Right atrium auricular region (tissue), 2 donors: ENCODE measurements around the gene SH3GL2. TPM values are rescaled to one million over a fixed set of nuclear protein-coding genes. Genes with fewer than 3 reads are reported as not detected.

Experiments
- DNase-seq: peaks from one replicate; pipeline ENCODE4 v3.0.0-alpha.2; 2019; ENCODE audit warnings: low spot score
- H3K27ac ChIP-seq, 2 donors: fragments of 200-600 bp; sonication (generic); 1 replicate in 1 of 2; 2 replicates in 1 of 2; pipeline ENCODE4 v1.5.1; 2016 to 2019
- H3K27me3 ChIP-seq, 2 donors: fragments of 200-600 bp; sonication (generic); one replicate each; pipeline versions ENCODE4 v1.5.1 to v1.6.0; 2017 to 2019
- H3K36me3 ChIP-seq: fragments of 200-600 bp; sonication (generic); one replicate; pipeline ENCODE4 v1.5.1; 2016
- H3K4me1 ChIP-seq, 2 donors: fragments of 200-600 bp; sonication (generic); one replicate each; pipeline versions ENCODE4 v1.5.1 to v1.6.0; 2017 to 2019
- H3K4me3 ChIP-seq, 2 donors: fragments of 200-600 bp; sonication (generic); 1 replicate in 1 of 2; 2 replicates in 1 of 2; pipeline ENCODE4 v1.5.1; 2017 to 2019; ENCODE audit warnings: mild to moderate bottlenecking in 1 of 2, moderate library complexity in 1 of 2
- H3K9me3 ChIP-seq, 2 donors: fragments of 200-600 bp; sonication (generic); one replicate each; pipeline ENCODE4 v1.5.1; 2019
- total RNA-seq, 2 donors: library from RNA; depleted of rRNA; stranded (reverse); fragments of >200 nt; gene quantifications; one replicate each; pipeline ENCODE4 v1.1.0, GENCODE V29; 2016
- TF ChIP-seq, protein P1 (sequence below), 2 donors: fragments of 200-600 bp; sonication (generic); IDR thresholded peaks; one replicate each; pipeline ENCODE4 v1.5.1; 2019; ENCODE audit warnings: antibody characterized with exemption in 2 of 2

Gene SH3GL2
- total RNA-seq, 2 donors from 2014 or later = 0.28 TPM; not detected in 1

GRCh38 chr9:17551023-17551422, 27.8 kb upstream of the SH3GL2 start:
- Histone ChIP-seq H3K27me3 (no peaks in the 10 kb centered on the region), H3K36me3 (no peaks in the 10 kb centered on the region), H3K4me1 (no peaks in the 10 kb centered on the region), H3K9me3 (peaks cover 0 to 30% of the 10 kb centered on the region in 2 donors), H3K4me3 (no peak overlapping the region), H3K27ac (no peak overlapping the region)
- TF ChIP-seq, protein P1, sequence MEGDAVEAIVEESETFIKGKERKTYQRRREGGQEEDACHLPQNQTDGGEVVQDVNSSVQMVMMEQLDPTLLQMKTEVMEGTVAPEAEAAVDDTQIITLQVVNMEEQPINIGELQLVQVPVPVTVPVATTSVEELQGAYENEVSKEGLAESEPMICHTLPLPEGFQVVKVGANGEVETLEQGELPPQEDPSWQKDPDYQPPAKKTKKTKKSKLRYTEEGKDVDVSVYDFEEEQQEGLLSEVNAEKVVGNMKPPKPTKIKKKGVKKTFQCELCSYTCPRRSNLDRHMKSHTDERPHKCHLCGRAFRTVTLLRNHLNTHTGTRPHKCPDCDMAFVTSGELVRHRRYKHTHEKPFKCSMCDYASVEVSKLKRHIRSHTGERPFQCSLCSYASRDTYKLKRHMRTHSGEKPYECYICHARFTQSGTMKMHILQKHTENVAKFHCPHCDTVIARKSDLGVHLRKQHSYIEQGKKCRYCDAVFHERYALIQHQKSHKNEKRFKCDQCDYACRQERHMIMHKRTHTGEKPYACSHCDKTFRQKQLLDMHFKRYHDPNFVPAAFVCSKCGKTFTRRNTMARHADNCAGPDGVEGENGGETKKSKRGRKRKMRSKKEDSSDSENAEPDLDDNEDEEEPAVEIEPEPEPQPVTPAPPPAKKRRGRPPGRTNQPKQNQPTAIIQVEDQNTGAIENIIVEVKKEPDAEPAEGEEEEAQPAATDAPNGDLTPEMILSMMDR (IDR thresholded peaks at IDR 0.05) = no peak
- DNase-seq = no peak

DNA sequence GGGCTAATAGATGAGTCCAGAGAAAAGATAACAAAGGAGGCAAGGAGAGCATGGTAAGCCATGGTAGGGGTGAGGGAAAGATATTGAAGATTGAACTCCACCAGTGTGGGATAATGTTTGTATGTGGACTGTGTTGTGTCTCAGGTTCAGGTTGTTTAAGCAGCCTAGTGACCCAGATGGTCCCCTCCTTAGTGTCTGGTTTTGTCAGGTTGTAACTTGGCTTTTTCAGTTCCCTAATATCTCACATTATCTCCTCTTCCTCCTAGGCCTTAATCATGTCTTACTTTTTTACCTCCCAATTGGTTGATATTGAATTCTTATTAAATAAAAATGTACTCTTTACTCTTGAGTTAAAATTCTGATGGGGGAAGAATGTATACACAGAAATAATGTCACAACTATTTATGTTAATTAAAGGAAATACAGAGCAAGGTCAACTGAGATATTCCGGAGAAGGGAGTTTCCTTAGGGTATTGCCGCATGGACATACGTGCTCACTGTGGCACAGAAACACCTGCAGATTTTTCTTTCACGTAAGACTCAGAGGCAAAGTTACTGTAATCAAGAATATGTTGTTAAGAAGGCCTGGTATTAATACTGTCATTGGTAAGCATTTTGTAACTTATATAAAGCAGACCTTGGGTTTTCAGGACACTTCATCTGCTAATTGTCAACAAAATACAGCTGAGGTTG, 23.4 kb upstream of the SH3GL2 start:
- DNase-seq = no peak
- Histone ChIP-seq H3K4me3 (no peak overlapping the region), H3K36me3 (no peaks in the 10 kb centered on the region), H3K27me3 (no peaks in the 10 kb centered on the region), H3K27ac (no peak overlapping the region), H3K4me1 (no peaks in the 10 kb centered on the region), H3K9me3 (no peaks in the 10 kb centered on the region)
- TF ChIP-seq, protein P1 (IDR thresholded peaks at IDR 0.05) = no peak

DNA sequence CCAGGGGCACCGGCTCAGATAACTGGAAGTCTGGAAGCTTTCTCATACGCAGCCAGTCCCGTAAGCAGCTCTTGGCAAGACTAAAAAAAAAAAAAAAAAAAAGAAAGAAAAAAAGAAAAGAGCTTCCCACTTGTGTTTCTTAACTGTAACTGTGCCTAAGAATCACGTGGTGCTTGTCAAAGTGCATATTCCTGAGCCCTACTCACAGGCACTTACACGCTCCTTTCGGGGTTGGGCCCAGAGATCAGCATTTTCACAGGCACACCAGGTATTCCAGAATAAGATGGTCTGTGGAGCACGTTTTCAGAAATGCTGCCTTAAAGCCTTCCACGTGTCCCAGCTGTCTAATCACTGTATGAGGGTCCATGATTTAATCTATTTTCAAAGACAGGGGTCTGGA, 22.6 kb upstream of the SH3GL2 start:
- no peaks in the 10 kb centered on the region for H3K36me3 ChIP-seq
- H3K27ac ChIP-seq = no peak overlapping the region
- H3K9me3 ChIP-seq = no peaks in the 10 kb centered on the region
- no peaks in the 10 kb centered on the region for H3K27me3 ChIP-seq
- no peak overlapping the region for H3K4me3 ChIP-seq
- no peaks in the 10 kb centered on the region for H3K4me1 ChIP-seq
- TF ChIP-seq, protein P1 (IDR thresholded peaks at IDR 0.05) = no peak
- no peak for DNase-seq

DNA sequence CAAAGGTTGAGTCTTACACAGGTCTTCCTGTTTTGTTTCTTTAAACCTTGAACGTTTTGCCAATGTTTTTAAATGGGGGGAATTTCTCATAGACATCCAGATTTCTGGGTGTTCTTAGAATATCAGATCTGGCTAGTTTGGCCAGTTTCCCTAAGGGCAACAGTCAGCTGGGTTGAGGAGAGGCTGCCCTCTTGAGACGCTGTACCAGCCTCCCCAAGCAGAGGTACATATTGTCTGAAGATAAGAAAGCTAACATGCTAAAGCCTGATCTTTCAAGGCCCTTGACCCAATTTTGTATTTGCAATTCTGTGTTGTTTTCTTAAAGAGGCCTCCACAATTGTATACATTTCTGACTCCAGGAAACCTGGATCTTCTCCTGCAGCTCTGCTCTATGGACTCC, 21.9 kb upstream of the SH3GL2 start:
- H3K4me1 ChIP-seq = no peaks in the 10 kb centered on the region
- no peak overlapping the region for H3K27ac ChIP-seq
- H3K27me3 ChIP-seq = no peaks in the 10 kb centered on the region
- no peaks in the 10 kb centered on the region for H3K9me3 ChIP-seq
- no peaks in the 10 kb centered on the region for H3K36me3 ChIP-seq
- DNase-seq = no peak
- no peak overlapping the region for H3K4me3 ChIP-seq
- TF ChIP-seq, protein P1 (IDR thresholded peaks at IDR 0.05) = no peak

DNA sequence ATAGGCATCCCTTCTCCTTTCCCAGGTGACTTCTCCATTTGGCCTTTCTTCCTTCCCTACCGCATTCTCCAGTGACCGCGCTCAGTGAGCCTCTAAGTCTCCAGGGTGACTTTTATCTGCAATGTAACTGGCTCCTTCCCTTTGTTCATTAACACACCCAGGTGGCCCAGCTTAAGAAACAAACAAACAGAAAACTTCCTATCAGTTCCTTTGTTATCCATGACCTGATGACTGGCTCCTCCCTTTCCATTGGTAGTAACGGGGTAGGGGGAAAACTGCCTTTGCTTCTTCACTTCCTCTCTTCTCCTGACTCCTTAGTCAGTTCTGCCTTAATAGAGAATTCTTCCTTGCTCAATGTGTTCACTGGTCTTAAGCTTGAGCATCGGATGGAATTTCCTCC, 7.0 kb upstream of the SH3GL2 start:
- DNase-seq = no peak
- H3K4me3 ChIP-seq = no peak overlapping the region
- H3K9me3 ChIP-seq = no peaks in the 10 kb centered on the region
- H3K27me3 ChIP-seq = no peaks in the 10 kb centered on the region
- TF ChIP-seq, protein P1 (IDR thresholded peaks at IDR 0.05) = no peak
- H3K27ac ChIP-seq = no peak overlapping the region
- no peaks in the 10 kb centered on the region for H3K36me3 ChIP-seq
- no peaks in the 10 kb centered on the region for H3K4me1 ChIP-seq

- DNase-seq = no peak
- TF ChIP-seq, protein P1 (IDR thresholded peaks at IDR 0.05) = no peak
- H3K9me3 ChIP-seq = no peaks in the 10 kb centered on the region
- no peak overlapping the region for H3K4me3 ChIP-seq
- H3K27me3 ChIP-seq = peaks cover 0 to 13% of the 10 kb centered on the region in 2 donors
- H3K4me1 ChIP-seq = peaks cover 0 to 10% of the 10 kb centered on the region in 2 donors
- H3K27ac ChIP-seq = no peak overlapping the region
- H3K36me3 ChIP-seq = no peaks in the 10 kb centered on the region
These were observed 4.5 kb upstream of the SH3GL2 start for GRCh38 chr9:17574342-17574741.
